Loucy (cell line): ENCODE results near the gene PLD2.

Source experiments
- H2AFZ ChIP-seq: fragments of 200-600 bp; sonication (generic); 2 replicates; pipeline ENCODE4 v1.6.0; 2016; ENCODE audit warnings: antibody characterized with exemption, mild to moderate bottlenecking, low read length, moderate library complexity
- H3F3A ChIP-seq: fragments of 200-600 bp; 2 replicates; pipeline ENCODE4 v1.6.0; 2016; ENCODE audit warnings: antibody characterized with exemption, low read depth, mild to moderate bottlenecking
- H3K27me3 ChIP-seq: fragments of 200-600 bp; sonication (generic); 2 replicates; pipeline ENCODE4 v1.6.1; 2014; ENCODE audit warnings: low read length, mild to moderate bottlenecking; ENCODE audit not compliant: insufficient read depth, poor library complexity, severe bottlenecking
- H3K36me3 ChIP-seq: fragments of 200-600 bp; sonication (generic); 2 replicates; pipeline ENCODE4 v1.6.1; 2016; ENCODE audit warnings: low read length; ENCODE audit not compliant: insufficient read depth
- H3K4me1 ChIP-seq: fragments of 200-600 bp; sonication (generic); 2 replicates; pipeline ENCODE4 v1.5.1; 2014; ENCODE audit warnings: low read length, mild to moderate bottlenecking; ENCODE audit not compliant: insufficient read depth, poor library complexity, severe bottlenecking
- H3K4me2 ChIP-seq: fragments of 200-600 bp; sonication (generic); 2 replicates; pipeline ENCODE4 v1.6.0; 2014; ENCODE audit warnings: antibody characterized with exemption, low read length, low read depth, mild to moderate bottlenecking; ENCODE audit not compliant: poor library complexity, severe bottlenecking
- H3K4me3 ChIP-seq: fragments of 200-600 bp; sonication (generic); 2 replicates; pipeline ENCODE4 v1.5.1; 2014; ENCODE audit warnings: low read length, mild to moderate bottlenecking, mixed read lengths; ENCODE audit not compliant: poor library complexity, severe bottlenecking
- H3K79me2 ChIP-seq: fragments of 200-600 bp; sonication (generic); 2 replicates; pipeline ENCODE4 v1.6.1; 2014; ENCODE audit warnings: low read length; ENCODE audit not compliant: insufficient read depth
- H3K9ac ChIP-seq: fragments of 200-600 bp; sonication (generic); 2 replicates; pipeline ENCODE4 v1.6.0; 2014; ENCODE audit warnings: mild to moderate bottlenecking, low read depth, low read length, moderate library complexity; ENCODE audit not compliant: poor library complexity, severe bottlenecking
- H3K9me2 ChIP-seq: fragments of 200-600 bp; sonication (generic); replicated peaks from 2 replicates; pipeline ENCODE4 v1.6.1; 2016; ENCODE audit warnings: low read depth, low read length, mixed read lengths
- H3K9me3 ChIP-seq: fragments of 200-600 bp; sonication (generic); 2 replicates; pipeline ENCODE4 v1.6.1; 2014; ENCODE audit warnings: mild to moderate bottlenecking, antibody characterized with exemption, low read length, low read depth; ENCODE audit not compliant: insufficient read depth
- H4K20me1 ChIP-seq: fragments of 200-600 bp; sonication (generic); 2 replicates; pipeline ENCODE4 v1.6.0; 2014; ENCODE audit warnings: antibody characterized with exemption, low read length, mild to moderate bottlenecking; ENCODE audit not compliant: insufficient read depth, poor library complexity, severe bottlenecking
- EZH2phosphoT487 ChIP-seq: fragments of 200-600 bp; IDR thresholded peaks from 2 replicates; pipeline ENCODE4 v1.6.1; 2018; ENCODE audit warnings: antibody characterized with exemption, mild to moderate bottlenecking, moderate library complexity, borderline replicate concordance
- TF ChIP-seq, protein P1 (sequence below): fragments of 200-600 bp; sonication (generic); conservative IDR thresholded peaks from 2 replicates; pipeline ENCODE4 v1.5.1; 2014; ENCODE audit warnings: mild to moderate bottlenecking, antibody characterized with exemption, low read length

The PLD2 gene

DNA sequence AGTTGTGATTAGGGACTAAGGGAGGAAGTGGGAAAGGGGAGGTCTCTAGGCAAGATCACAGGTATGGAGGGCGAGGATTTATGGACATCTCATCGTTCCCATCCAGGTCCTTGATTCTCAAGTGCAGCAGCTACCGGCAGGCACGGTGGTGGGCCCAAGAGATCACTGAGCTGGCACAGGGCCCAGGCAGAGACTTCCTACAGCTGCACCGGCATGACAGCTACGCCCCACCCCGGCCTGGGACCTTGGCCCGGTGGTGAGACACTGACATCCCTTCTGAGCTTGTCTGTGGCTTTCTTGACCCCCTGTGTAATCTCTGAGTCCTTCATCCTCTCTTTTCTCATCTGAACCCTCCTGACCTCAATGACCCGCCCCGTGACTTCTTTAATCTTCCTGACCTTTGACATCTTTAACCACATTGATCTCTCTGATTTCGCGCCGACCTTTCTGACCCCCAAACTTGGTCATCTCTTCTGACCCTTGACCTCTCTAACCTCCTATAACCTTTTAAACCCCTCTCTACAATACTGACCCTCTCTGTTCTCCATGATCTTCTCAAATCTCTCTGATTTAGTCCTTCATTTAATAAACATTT is 3.8 kb downstream of the PLD2 start:
- no peak overlapping the region for H2AFZ ChIP-seq
- H3K4me3 ChIP-seq, result no peak overlapping the region
- no peak overlapping the region for H3K9ac ChIP-seq
- no peak for TF ChIP-seq EZH2phosphoT487
- TF ChIP-seq, protein P1, sequence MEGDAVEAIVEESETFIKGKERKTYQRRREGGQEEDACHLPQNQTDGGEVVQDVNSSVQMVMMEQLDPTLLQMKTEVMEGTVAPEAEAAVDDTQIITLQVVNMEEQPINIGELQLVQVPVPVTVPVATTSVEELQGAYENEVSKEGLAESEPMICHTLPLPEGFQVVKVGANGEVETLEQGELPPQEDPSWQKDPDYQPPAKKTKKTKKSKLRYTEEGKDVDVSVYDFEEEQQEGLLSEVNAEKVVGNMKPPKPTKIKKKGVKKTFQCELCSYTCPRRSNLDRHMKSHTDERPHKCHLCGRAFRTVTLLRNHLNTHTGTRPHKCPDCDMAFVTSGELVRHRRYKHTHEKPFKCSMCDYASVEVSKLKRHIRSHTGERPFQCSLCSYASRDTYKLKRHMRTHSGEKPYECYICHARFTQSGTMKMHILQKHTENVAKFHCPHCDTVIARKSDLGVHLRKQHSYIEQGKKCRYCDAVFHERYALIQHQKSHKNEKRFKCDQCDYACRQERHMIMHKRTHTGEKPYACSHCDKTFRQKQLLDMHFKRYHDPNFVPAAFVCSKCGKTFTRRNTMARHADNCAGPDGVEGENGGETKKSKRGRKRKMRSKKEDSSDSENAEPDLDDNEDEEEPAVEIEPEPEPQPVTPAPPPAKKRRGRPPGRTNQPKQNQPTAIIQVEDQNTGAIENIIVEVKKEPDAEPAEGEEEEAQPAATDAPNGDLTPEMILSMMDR, result no peak
- H3K4me2 ChIP-seq, result no peak overlapping the region
- H3K36me3 ChIP-seq, result no peaks in the 10 kb centered on the region
- no peaks in the 10 kb centered on the region for H3K9me2 ChIP-seq
- H3K79me2 ChIP-seq, result no peaks in the 10 kb centered on the region
- no peaks in the 10 kb centered on the region for H4K20me1 ChIP-seq
- H3K4me1 ChIP-seq, result peaks cover 4% of the 10 kb centered on the region
- H3K9me3 ChIP-seq, result no peaks in the 10 kb centered on the region
- no peaks in the 10 kb centered on the region for H3F3A ChIP-seq
- H3K27me3 ChIP-seq, result peaks cover 17% of the 10 kb centered on the region

GRCh38 chr17:4811471-4811870 is 4.5 kb downstream of the PLD2 start:
- H3K4me3 ChIP-seq, result no peak overlapping the region
- H3K27me3 ChIP-seq, result peaks cover 11% of the 10 kb centered on the region
- no peak overlapping the region for H2AFZ ChIP-seq
- no peak overlapping the region for H3K9ac ChIP-seq
- H4K20me1 ChIP-seq, result no peaks in the 10 kb centered on the region
- peaks cover 4% of the 10 kb centered on the region for H3K4me1 ChIP-seq
- H3K9me3 ChIP-seq, result no peaks in the 10 kb centered on the region
- TF ChIP-seq, protein P1, result no peak
- no peak for TF ChIP-seq EZH2phosphoT487
- no peaks in the 10 kb centered on the region for H3K79me2 ChIP-seq
- no peaks in the 10 kb centered on the region for H3F3A ChIP-seq
- no peaks in the 10 kb centered on the region for H3K9me2 ChIP-seq
- no peak overlapping the region for H3K4me2 ChIP-seq
- H3K36me3 ChIP-seq, result no peaks in the 10 kb centered on the region

- H3K27me3 ChIP-seq, result peaks cover 5% of the 10 kb centered on the region
- no peaks in the 10 kb centered on the region for H3K4me1 ChIP-seq
- no peaks in the 10 kb centered on the region for H3K9me2 ChIP-seq
- H3K4me2 ChIP-seq, result no peak overlapping the region
- TF ChIP-seq, protein P1, result no peak
- TF ChIP-seq EZH2phosphoT487, result no peak
- no peaks in the 10 kb centered on the region for H3K79me2 ChIP-seq
- H2AFZ ChIP-seq, result no peak overlapping the region
- no peaks in the 10 kb centered on the region for H3K36me3 ChIP-seq
- no peaks in the 10 kb centered on the region for H4K20me1 ChIP-seq
- no peak overlapping the region for H3K4me3 ChIP-seq
- H3K9me3 ChIP-seq, result no peaks in the 10 kb centered on the region
- no peak overlapping the region for H3K9ac ChIP-seq
- H3F3A ChIP-seq, result no peaks in the 10 kb centered on the region
Measured at GRCh38 chr17:4812690-4813089, 5.7 kb downstream of the PLD2 start.
